GM12878 (cell line): ENCODE results near the gene MEGF6. TPM values are rescaled to one million over a fixed set of nuclear protein-coding genes. Genes with fewer than 3 reads are reported as not detected.

Experiments used
- ATAC-seq: fragments of 200-7000 bp; cut with Tn5 transposase; 3 replicates; pipeline ENCODE4 v1.9.1; 2020; ENCODE audit warnings: mild to moderate bottlenecking, moderate library complexity
- BruUV-seq: library from RNA; stranded (reverse); fragments of 400-500 nt; replicated peaks from 2 replicates; lab custom pipeline; 2021; lab: Mats Ljungman, UMichigan
- CTCF ChIA-PET: fragments of 300-600 bp; sonication (Branson Sonifier 250); formaldehyde crosslinking; extraction: SDS; loops from one replicate; lab custom pipeline; 2021; ENCODE audit warnings: inconsistent platforms; lab: Yijun Ruan, JAX
- POLR2A ChIA-PET: fragments of 350-600 bp; formaldehyde crosslinking; extraction: SDS; loops from one replicate; lab custom pipeline; 2021; ENCODE audit warnings: inconsistent platforms; lab: Charles Lee
- RAD21 ChIA-PET: fragments of 300-600 bp; sonication (Branson Sonifier 250); formaldehyde crosslinking; loops from one replicate; lab custom pipeline; 2023; ENCODE audit warnings: antibody characterized with exemption; ENCODE audit not compliant: unreplicated experiment; lab: Charles Lee
- SMC1A ChIA-PET: fragments of 300-600 bp; sonication (Branson Sonifier 250); formaldehyde crosslinking; loops from one replicate; lab custom pipeline; 2023; ENCODE audit not compliant: unreplicated experiment, uncharacterized antibody; lab: Charles Lee
- DNase-seq: peaks from one replicate; pipeline ENCODE4 v3.0.0-alpha.2; 2011; ENCODE audit warnings: low read depth, low spot score
- FAIRE-seq: peaks from 3 replicates; lab custom pipeline; 2011; peaks lifted over from hg19 to GRCh38; lab: Jason Lieb, UNC
- H2AFZ ChIP-seq: 2 replicates; pipeline ENCODE4 v1.6.0; 2011; ENCODE audit warnings: low read depth, low read length, control low read depth; ENCODE audit not compliant: control insufficient read depth
- H3K27ac ChIP-seq: 2 replicates; pipeline ENCODE4 v1.5.1; 2011; ENCODE audit warnings: control low read depth; ENCODE audit not compliant: control insufficient read depth, insufficient read depth
- H3K27me3 ChIP-seq, 2 experiments: replicated peaks in 1 of 2; 2 replicates each; pipeline versions ENCODE4 v1.6.0 to v1.6.1; 2011; ENCODE audit warnings: low read length in 1 of 2; ENCODE audit not compliant: control insufficient read depth in 2 of 2, insufficient read depth in 2 of 2
- H3K36me3 ChIP-seq, 2 experiments: 2 replicates each; pipeline ENCODE4 v1.5.1; 2011; ENCODE audit warnings: low read length in 1 of 2; ENCODE audit not compliant: control insufficient read depth in 2 of 2, insufficient read depth in 2 of 2
- H3K4me1 ChIP-seq: 2 replicates; pipeline ENCODE4 v1.6.1; 2011; ENCODE audit warnings: mild to moderate bottlenecking, low read length, moderate library complexity, mixed read lengths; ENCODE audit not compliant: control insufficient read depth, insufficient read depth
- H3K4me2 ChIP-seq: 2 replicates; pipeline ENCODE4 v1.6.0; 2011; ENCODE audit warnings: control low read depth; ENCODE audit not compliant: control insufficient read depth, insufficient read depth
- H3K4me3 ChIP-seq: fragments of 200-600 bp; sonication (generic); 2 replicates; pipeline ENCODE4 v1.5.1; 2016
- H3K79me2 ChIP-seq: 2 replicates; pipeline ENCODE4 v1.6.0; 2011; ENCODE audit warnings: low read length; ENCODE audit not compliant: control insufficient read depth, insufficient read depth
- H3K9ac ChIP-seq: 2 replicates; pipeline ENCODE4 v1.8.0; 2011; ENCODE audit warnings: low read length, control low read depth, mixed read lengths; ENCODE audit not compliant: control insufficient read depth, insufficient read depth
- H3K9me3 ChIP-seq: replicated peaks from 3 replicates; pipeline ENCODE4 v1.5.1; 2011; ENCODE audit warnings: mild to moderate bottlenecking, low read length; ENCODE audit not compliant: control insufficient read depth, insufficient read depth
- H4K20me1 ChIP-seq: 2 replicates; pipeline ENCODE4 v1.6.0; 2011; ENCODE audit not compliant: control insufficient read depth, insufficient read depth
- CHD2 ChIP-seq: IDR thresholded peaks from 2 replicates; pipeline ENCODE4 v1.6.1; 2011; ENCODE audit warnings: low read depth, low read length, improper control_type of control experiment, borderline replicate concordance
- EED ChIP-seq: sonication (generic); IDR thresholded peaks from 2 replicates; pipeline ENCODE4 v1.6.1; 2016; ENCODE audit warnings: antibody characterized with exemption, low read depth
- MTA2 ChIP-seq: fragments of 450-650 bp; IDR thresholded peaks from 2 replicates; pipeline ENCODE4 v1.6.1; 2016; ENCODE audit warnings: low read depth, mild to moderate bottlenecking, moderate library complexity
- NBN ChIP-seq: fragments of 450-650 bp; IDR thresholded peaks from 2 replicates; pipeline ENCODE4 v1.6.1; 2016
- RBBP5 ChIP-seq: fragments of 200-600 bp; sonication (generic); conservative IDR thresholded peaks from 2 replicates; pipeline ENCODE4 v1.6.1; 2016
- RELA ChIP-seq: fragments of 450-650 bp; IDR thresholded peaks from 2 replicates; pipeline ENCODE4 v1.8.0; 2014; ENCODE audit warnings: borderline replicate concordance; ENCODE audit not compliant: partially characterized antibody
- RUNX3 ChIP-seq: IDR thresholded peaks from 2 replicates; pipeline ENCODE4 v1.6.1; 2012; ENCODE audit warnings: low read length, inconsistent platforms
- SMC3 ChIP-seq: IDR thresholded peaks from 2 replicates; pipeline ENCODE4 v1.6.1; 2011; ENCODE audit warnings: low read length, improper control_type of control experiment, borderline replicate concordance
- TBL1XR1 ChIP-seq: IDR thresholded peaks from 2 replicates; pipeline ENCODE4 v1.6.1; 2012; ENCODE audit warnings: low read depth, low read length, improper control_type of control experiment
- ZBTB40 ChIP-seq: fragments of 450-650 bp; IDR thresholded peaks from 2 replicates; pipeline ENCODE4 v1.6.1; 2016; ENCODE audit warnings: mild to moderate bottlenecking, moderate library complexity, borderline replicate concordance
- WGBS: methylation state at CpG from one replicate; pipeline ENCODE4 v1.1.6; 2016; ENCODE audit warnings: low lambda C conversion rate; ENCODE audit not compliant: insufficient replicate concordance, insufficient coverage; ENCODE audit errors: missing lambda C conversion rate; 5-methylcytosine and 5-hydroxymethylcytosine counted together
- in situ Hi-C: fragments of 300-500 bp; cut with MboI; formaldehyde crosslinking; loops from 9 replicates; pipeline ENCODE4 v1.14.3; 2018; ENCODE audit warnings: mixed read lengths
- intact Hi-C: fragments of 100-400 bp; cut with micrococcal nuclease; formaldehyde crosslinking; loops from one replicate; pipeline ENCODE4 v1.14.2; 2022; ENCODE audit not compliant: unreplicated experiment
- polyA plus RNA-seq, 11 experiments: library from polyadenylated mRNA; depleted of rRNA in 4 of 11; unstranded in 6 of 11; stranded (reverse) in 5 of 11; fragments of >200 nt; fragmentation: Nextera tagmentation in 4 of 11; fragmentation: Illumina TruSeq in 1 of 11; extraction: Ambion mirVana in 4 of 11; extraction: Trizol in 1 of 11; gene quantifications; 1 replicate in 1 of 11; 2 replicates in 10 of 11; pipeline versions ENCODE4 v1.2.1 to v1.2.3, GENCODE V29; 2011 to 2016; ENCODE audit warnings: inconsistent platforms in 2 of 11, missing spikeins in 2 of 11, low read depth in 1 of 11
- total RNA-seq, 4 experiments: library from RNA; depleted of rRNA in 3 of 4; stranded (reverse); fragments of >200 nt in 3 of 4; fragmentation: Illumina TruSeq in 1 of 4; extraction: Trizol in 1 of 4; gene quantifications; 2 replicates each; pipeline versions ENCODE4 v1.2.1 to v1.2.3, GENCODE V29; 2013 to 2021

Gene MEGF6
- total and polyA plus RNA-seq, 10 of the 15 experiments (the other 5 are each of a cell fraction or from before 2014, with no cell fraction given), result 0.03 to 0.41 TPM; not detected in 8

- H3K4me2 ChIP-seq, result no peak overlapping the region
- H2AFZ ChIP-seq, result no peak overlapping the region
- in situ Hi-C loops, result no loop called here
- no peaks in the 10 kb centered on the region for H3K36me3 ChIP-seq
- BruUV-seq, result no TSS peak
- intact Hi-C loops, result no loop called here
- no peak overlapping the region for H3K9ac ChIP-seq
- ChIA-PET CTCF (interaction anchor here (1.0 kb wide), 1 partner anchor 35 kb away, joined by 3 read pairs; no protein-coding TSS in a partner anchor), SMC1A (interaction anchor here (0.7 kb wide), 1 partner anchor 1049 kb away, joined by 3 read pairs; no protein-coding TSS in a partner anchor), POLR2A (no interaction called here), RAD21 (no interaction called here)
- TF ChIP-seq MTA2 (no peak), RELA (no peak), EED (no peak), NBN (no peak), RBBP5 (no peak), CHD2 (no peak), SMC3 (no peak), ZBTB40 (no peak), TBL1XR1 (no peak), RUNX3 (no peak)
- no peak for ATAC-seq
- FAIRE-seq, result no peak
- no peaks in the 10 kb centered on the region; the same call in 2 of the 3 replicates for H3K9me3 ChIP-seq
- no peak overlapping the region for H3K27ac ChIP-seq
- no peak overlapping the region for H3K4me3 ChIP-seq
- H3K27me3 ChIP-seq, result no peaks in the 10 kb centered on the region
- H3K4me1 ChIP-seq, result no peaks in the 10 kb centered on the region
- 61% methylated on average over 17 of the region's 19 CpGs for WGBS
- H4K20me1 ChIP-seq, result no peaks in the 10 kb centered on the region
- no peaks in the 10 kb centered on the region for H3K79me2 ChIP-seq
- DNase-seq, result no peak
Measured at GRCh38 chr1:3578906-3579305, 32.4 kb downstream of the MEGF6 start.
